T-helper 1 cell (primary cell): ENCODE results near the gene CNTROB.

Source experiments
- DNase-seq, 5 donors: peaks; one replicate each; pipeline ENCODE4 v3.0.0-alpha.2; 2012 to 2020

CNTROB gene

GRCh38 chr17:7910281-7910680 lies 21.7 kb upstream of the CNTROB start:
- DNase-seq = no peak

- no peak for DNase-seq
Observed at GRCh38 chr17:7910711-7911110, 21.3 kb upstream of the CNTROB start.

GRCh38 chr17:7911116-7911515 lies 20.9 kb upstream of the CNTROB start:
- DNase-seq = no peak

GRCh38 chr17:7912927-7913524 lies 19.0 kb upstream of the CNTROB start:
- peak in 4 of 5 donors; percentile 20 to 82 (median 48) for DNase-seq

GRCh38 chr17:7915179-7915610 lies 16.8 kb upstream of the CNTROB start:
- no peak for DNase-seq

- DNase-seq = peak; percentile 74 to 86 (median 77)
Observed at GRCh38 chr17:7915611-7916384, 16.2 kb upstream of the CNTROB start, which contains the start of gene RNF227. RNF227 (minus strand) TSS chr17:7916289; CDS start chr17:7916195, 94 bp downstream.

- DNase-seq = peak in 1 of 5 donors; percentile 21
Observed at GRCh38 chr17:7916385-7916682, 15.7 kb upstream of the CNTROB start.

GRCh38 chr17:7916808-7917207 lies 15.2 kb upstream of the CNTROB start:
- DNase-seq = no peak

- DNase-seq = no peak
Observed at GRCh38 chr17:7922269-7922844, 9.6 kb upstream of the CNTROB start.

GRCh38 chr17:7922845-7923628 lies 9.0 kb upstream of the CNTROB start:
- peak; percentile 67 to 82 (median 75) for DNase-seq

GRCh38 chr17:7927596-7927995 lies 4.4 kb upstream of the CNTROB start:
- DNase-seq = no peak

- DNase-seq = peak; percentile 26 to 72 (median 55)
Observed at GRCh38 chr17:7929158-7930023, 2.6 kb upstream of the CNTROB start, which contains the start of gene KCNAB3. KCNAB3 (minus strand) TSS chr17:7929856; CDS start chr17:7929435, 421 bp downstream.

- DNase-seq = no peak
Observed at GRCh38 chr17:7930841-7931631, 970 bp upstream of the CNTROB start.

GRCh38 chr17:7932483-7932891 lies 481 bp downstream of the CNTROB start:
- DNase-seq = no peak

GRCh38 chr17:7932949-7933348 lies 943 bp downstream of the CNTROB start:
- peak in 1 of 5 donors; percentile 43 for DNase-seq

GRCh38 chr17:7935859-7936258 lies 3.9 kb downstream of the CNTROB start:
- DNase-seq = no peak

- DNase-seq = no peak
Observed at GRCh38 chr17:7940034-7940433, 8.0 kb downstream of the CNTROB start.

- DNase-seq = no peak
Observed at GRCh38 chr17:7940743-7941142, 8.7 kb downstream of the CNTROB start.

- DNase-seq = no peak
Observed at GRCh38 chr17:7943291-7943690, 11.3 kb downstream of the CNTROB start.

- no peak for DNase-seq
Observed at GRCh38 chr17:7944326-7944725, 12.3 kb downstream of the CNTROB start.

GRCh38 chr17:7945651-7946050 lies 13.6 kb downstream of the CNTROB start:
- DNase-seq = no peak
